Type B pancreatic cell (in vitro differentiated cells): ENCODE measurements around the gene MAP2K5. TPM values are rescaled to one million over a fixed set of nuclear protein-coding genes. Genes with fewer than 3 reads are reported as not detected.

Experiments
- DNase-seq: peaks from one replicate; pipeline ENCODE4 v3.0.0; 2021; ENCODE audit warnings: mixed read lengths; ENCODE audit not compliant: unreplicated experiment; ENCODE audit errors: extremely low spot score
- H3K27ac Mint-ChIP-seq: 2 replicates; pipeline ENCODE4 v1.8.0; 2021; ENCODE audit warnings: mild to moderate bottlenecking, mixed read lengths
- H3K27me3 Mint-ChIP-seq: 2 replicates; pipeline ENCODE4 v1.8.0; 2021; ENCODE audit warnings: mixed read lengths
- H3K36me3 Mint-ChIP-seq: 2 replicates; pipeline ENCODE4 v1.8.0; 2021; ENCODE audit warnings: mixed read lengths
- H3K4me1 Mint-ChIP-seq: one replicate; pipeline ENCODE4 v1.8.0; 2021; ENCODE audit warnings: mixed read lengths; ENCODE audit not compliant: unreplicated experiment
- H3K4me3 Mint-ChIP-seq: 2 replicates; pipeline ENCODE4 v1.8.0; 2021; ENCODE audit warnings: mild to moderate bottlenecking, mixed read lengths
- H3K9me3 Mint-ChIP-seq: 2 replicates; pipeline ENCODE4 v1.8.0; 2021; ENCODE audit warnings: mixed read lengths
- CTCF ChIP-seq: fragments of 200-600 bp; sonication (generic); conservative IDR thresholded peaks from 2 replicates; pipeline ENCODE4 v1.5.0; 2021; ENCODE audit warnings: antibody characterized with exemption, mild to moderate bottlenecking
- total RNA-seq: library from RNA; stranded (reverse); gene quantifications from 2 replicates; pipeline ENCODE4 v1.2.1, GENCODE V29; 2021; ENCODE audit warnings: low replicate concordance

The MAP2K5 gene
- total RNA-seq, 1 donor from 2014 or later = 21.8 TPM

GRCh38 chr15:67816668-67817067 lies 274.2 kb downstream of the MAP2K5 start:
- Mint-ChIP-seq H3K27ac (no peak overlapping the region), H3K9me3 (peaks cover 5% of the 10 kb centered on the region), H3K36me3 (no peaks in the 10 kb centered on the region), H3K4me3 (no peak overlapping the region), H3K4me1 (peaks cover 14% of the 10 kb centered on the region), H3K27me3 (peaks cover 79% of the 10 kb centered on the region)
- no peak for TF ChIP-seq CTCF
- no peak for DNase-seq

GRCh38 chr15:67818464-67818863 lies 276.0 kb downstream of the MAP2K5 start:
- Mint-ChIP-seq H3K4me1 (peaks cover 14% of the 10 kb centered on the region), H3K36me3 (no peaks in the 10 kb centered on the region), H3K9me3 (peaks cover 5% of the 10 kb centered on the region), H3K27me3 (peaks cover 76% of the 10 kb centered on the region), H3K27ac (no peak overlapping the region), H3K4me3 (no peak overlapping the region)
- DNase-seq = no peak
- TF ChIP-seq CTCF = no peak

GRCh38 chr15:67819636-67820035 lies 277.1 kb downstream of the MAP2K5 start:
- H3K36me3 Mint-ChIP-seq = no peaks in the 10 kb centered on the region
- no peak for DNase-seq
- H3K4me1 Mint-ChIP-seq = peaks cover 21% of the 10 kb centered on the region
- no peak for TF ChIP-seq CTCF
- no peak overlapping the region for H3K27ac Mint-ChIP-seq
- peaks cover 86% of the 10 kb centered on the region for H3K27me3 Mint-ChIP-seq
- no peak overlapping the region for H3K4me3 Mint-ChIP-seq
- peaks cover 5% of the 10 kb centered on the region for H3K9me3 Mint-ChIP-seq

- Mint-ChIP-seq H3K36me3 (no peaks in the 10 kb centered on the region), H3K27me3 (peaks cover 94% of the 10 kb centered on the region), H3K9me3 (peaks cover 5% of the 10 kb centered on the region), H3K4me3 (no peak overlapping the region), H3K27ac (no peak overlapping the region), H3K4me1 (peaks cover 21% of the 10 kb centered on the region)
- DNase-seq = no peak
- no peak for TF ChIP-seq CTCF
Measured at GRCh38 chr15:67820122-67820991, 277.9 kb downstream of the MAP2K5 start.

- Mint-ChIP-seq H3K36me3 (no peaks in the 10 kb centered on the region), H3K27me3 (peaks cover 94% of the 10 kb centered on the region), H3K27ac (no peak overlapping the region), H3K4me1 (peaks cover 25% of the 10 kb centered on the region), H3K9me3 (peaks cover 5% of the 10 kb centered on the region), H3K4me3 (peak overlapping the region; percentile 71)
- DNase-seq = no peak
- TF ChIP-seq CTCF = no peak
Measured at GRCh38 chr15:67820992-67821783, 278.7 kb downstream of the MAP2K5 start.
